ENCODE data around the gene ABCD2.

DNA sequence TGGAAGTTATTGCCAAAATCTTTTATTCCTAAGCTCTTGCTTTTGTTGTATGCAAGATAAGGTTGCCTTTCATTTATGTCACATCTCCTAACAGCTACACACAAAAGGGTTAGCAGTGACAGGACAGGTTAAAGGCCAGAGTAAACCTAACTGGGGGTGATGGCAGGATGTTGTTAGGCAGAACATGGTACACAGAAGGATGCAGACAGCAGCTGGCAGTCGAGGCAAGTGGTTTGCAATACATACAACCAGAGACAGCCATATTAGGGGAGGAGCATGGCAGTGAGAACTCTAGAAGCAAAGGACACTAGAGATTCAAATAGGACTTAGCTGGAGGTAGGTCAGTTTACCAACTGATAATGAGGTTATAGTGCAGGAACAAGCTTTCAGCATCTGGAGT lies 2.7 kb upstream of the ABCD2 start:
- TF ChIP-seq, protein P1, sequence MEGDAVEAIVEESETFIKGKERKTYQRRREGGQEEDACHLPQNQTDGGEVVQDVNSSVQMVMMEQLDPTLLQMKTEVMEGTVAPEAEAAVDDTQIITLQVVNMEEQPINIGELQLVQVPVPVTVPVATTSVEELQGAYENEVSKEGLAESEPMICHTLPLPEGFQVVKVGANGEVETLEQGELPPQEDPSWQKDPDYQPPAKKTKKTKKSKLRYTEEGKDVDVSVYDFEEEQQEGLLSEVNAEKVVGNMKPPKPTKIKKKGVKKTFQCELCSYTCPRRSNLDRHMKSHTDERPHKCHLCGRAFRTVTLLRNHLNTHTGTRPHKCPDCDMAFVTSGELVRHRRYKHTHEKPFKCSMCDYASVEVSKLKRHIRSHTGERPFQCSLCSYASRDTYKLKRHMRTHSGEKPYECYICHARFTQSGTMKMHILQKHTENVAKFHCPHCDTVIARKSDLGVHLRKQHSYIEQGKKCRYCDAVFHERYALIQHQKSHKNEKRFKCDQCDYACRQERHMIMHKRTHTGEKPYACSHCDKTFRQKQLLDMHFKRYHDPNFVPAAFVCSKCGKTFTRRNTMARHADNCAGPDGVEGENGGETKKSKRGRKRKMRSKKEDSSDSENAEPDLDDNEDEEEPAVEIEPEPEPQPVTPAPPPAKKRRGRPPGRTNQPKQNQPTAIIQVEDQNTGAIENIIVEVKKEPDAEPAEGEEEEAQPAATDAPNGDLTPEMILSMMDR (IDR thresholded peaks at IDR 0.05 in 4 of 5, conservative IDR thresholded peaks at IDR 0.05 in 1 of 5), result no peak
- no peak for TF ChIP-seq POLR2A (IDR thresholded peaks at IDR 0.05)
